ENCODE results near the gene POTEF.
"Not testable (repeated sequence)": the region's sequence is repeated elsewhere in the genome, so short reads cannot be mapped to it uniquely, and the experiment has no call there.

Gene POTEF

DNA sequence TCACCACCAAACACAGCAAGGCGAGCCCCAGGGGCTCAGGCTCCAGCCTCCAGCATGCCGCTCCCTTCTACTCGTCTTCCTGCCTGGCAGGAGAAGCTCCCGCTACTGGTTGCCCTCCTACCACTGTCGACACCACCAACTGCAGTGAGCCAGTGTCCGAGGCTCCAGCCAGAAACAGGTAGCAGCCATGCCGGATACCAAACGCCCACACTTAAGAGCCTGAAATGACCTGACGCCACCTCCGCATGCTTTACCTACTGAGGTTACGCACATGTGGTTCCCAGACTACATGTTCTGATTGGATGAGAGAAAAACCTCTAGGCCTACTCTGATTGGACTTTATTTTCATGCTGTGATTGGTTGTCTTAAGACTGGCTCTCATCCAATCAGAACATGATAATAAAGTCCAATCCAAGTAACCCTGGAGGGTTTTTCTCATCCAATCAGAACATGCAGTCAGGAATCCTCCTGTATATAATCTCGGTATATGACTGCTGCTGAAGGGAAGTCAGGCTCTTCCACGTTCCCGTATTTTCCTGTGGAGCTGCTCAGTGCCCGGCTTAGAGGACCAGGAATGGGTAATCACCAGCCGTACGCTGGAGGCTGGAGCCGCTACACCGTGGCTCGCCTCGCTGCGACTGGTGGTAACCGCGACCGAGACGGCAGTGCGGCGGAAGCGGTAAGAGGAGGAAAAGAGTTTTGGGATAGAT is at the start of gene POTEF:
POTEF (minus strand) TSS at position 103 of the 710 bp plus-strand sequence. CDS start 8,707 bp downstream, outside the sequence.
- DNase-seq, result not testable (repeated sequence)

DNA sequence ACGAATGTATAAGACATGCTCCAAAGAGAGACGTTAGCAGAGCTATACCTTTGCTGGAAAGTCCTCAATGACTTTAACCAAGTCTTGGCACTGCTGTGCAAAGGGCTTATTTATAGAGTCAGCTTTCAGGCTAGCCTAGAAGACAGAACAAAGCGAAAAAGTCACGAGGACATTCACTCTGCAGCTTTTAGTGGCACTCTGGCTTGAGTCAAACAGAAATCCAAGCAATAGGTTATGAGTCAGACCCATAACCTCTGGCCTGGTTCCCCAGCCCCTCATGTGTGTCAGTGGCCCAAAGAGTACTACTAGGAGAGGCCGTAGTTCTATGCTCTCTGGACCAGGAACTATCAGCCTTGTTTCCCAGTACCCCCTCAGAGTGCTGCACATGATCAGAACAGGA is 45.8 kb upstream of the POTEF start:
- DNase-seq, result not testable (repeated sequence)

DNA sequence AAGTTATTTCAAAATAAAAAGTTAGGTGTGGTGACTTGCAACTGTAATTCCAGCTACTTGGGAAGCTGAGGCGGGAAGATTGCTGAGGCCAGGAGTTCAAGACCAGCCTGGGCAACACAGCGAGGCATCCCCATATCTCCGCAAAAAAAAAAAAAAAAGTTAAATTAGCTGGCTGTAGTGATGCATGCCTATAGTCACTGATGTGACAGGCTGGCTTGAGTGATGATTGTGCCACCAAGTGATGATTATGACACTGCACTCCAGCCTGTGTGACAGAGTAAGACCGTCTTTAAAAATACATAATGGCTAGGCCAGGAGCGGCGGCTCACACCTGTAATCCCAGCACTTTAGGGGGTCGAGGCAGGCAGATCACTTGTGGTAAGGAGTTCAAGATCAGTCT is 40.9 kb upstream of the POTEF start:
- no peak for DNase-seq

DNA sequence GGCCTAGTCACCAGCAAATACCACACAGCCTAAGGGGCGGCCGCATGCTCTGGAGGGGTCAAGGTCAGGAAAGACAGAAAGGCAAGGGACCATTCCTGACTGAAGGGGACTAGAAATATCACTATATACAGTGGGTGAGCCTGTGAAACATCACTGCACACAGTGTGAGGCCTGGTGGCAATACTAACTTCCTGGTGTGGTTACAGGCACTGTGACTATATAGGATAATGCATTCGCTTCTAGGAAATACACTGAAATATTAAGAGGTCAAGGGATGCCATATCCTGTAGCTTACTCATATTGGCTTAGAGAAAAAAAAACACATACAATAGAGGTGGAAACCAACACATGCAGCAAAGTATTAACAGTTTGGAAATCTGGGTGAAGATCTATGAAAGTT is 40.1 kb upstream of the POTEF start:
- not testable (repeated sequence) for DNase-seq

DNA sequence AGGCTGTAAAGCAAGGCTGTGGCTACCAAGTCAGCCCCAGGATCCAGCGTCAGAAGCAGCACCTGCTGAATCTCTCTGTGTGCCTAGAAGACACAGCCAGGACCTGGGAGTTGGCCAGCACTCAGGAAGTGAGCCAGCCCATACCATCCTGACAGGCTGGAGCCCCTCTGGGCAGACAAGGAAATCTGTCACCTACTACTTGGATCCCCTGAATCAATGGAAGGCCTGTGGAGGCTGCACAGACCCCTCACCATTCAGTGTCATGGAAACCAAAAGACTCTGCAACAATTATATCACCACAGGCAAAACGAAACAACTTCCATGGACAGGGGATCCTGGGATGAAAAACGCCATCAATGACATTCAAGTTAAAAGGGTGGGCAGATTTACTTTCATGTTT is 37.6 kb upstream of the POTEF start:
- not testable (repeated sequence) for DNase-seq

DNA sequence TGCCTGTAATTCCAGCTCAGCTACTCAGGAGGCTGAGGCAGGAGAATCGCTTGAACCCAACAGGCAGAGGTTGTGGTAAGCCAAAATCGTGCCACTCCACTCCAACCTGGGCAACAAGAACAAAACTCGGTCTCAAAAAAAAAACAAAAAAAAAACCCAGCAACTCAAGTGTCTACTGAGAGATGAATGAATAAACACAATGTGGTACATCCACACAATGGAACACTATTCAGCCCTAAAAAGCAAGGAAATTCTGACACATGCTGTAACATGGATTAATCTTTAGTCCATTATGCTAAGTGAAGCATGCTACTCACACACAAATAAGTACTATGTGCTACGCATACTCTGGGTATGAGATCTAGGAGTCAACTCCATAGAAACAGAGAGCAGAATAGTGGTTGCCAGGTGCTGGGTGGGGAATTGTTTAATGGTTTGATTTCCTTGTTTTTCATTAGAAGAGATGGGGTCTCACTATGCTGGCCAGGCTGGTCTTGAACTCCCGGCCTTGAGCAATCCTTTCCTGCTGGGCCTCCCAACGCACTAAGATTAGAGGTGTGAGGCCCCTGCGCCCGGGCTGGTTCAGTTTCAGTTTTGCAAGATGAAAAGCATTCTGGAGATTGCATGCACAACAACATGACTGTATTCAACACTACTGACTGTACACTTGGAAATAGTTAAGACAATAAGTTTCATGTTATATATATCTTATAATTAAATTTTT is 36.4 kb upstream of the POTEF start:
- DNase-seq, result no peak

DNA sequence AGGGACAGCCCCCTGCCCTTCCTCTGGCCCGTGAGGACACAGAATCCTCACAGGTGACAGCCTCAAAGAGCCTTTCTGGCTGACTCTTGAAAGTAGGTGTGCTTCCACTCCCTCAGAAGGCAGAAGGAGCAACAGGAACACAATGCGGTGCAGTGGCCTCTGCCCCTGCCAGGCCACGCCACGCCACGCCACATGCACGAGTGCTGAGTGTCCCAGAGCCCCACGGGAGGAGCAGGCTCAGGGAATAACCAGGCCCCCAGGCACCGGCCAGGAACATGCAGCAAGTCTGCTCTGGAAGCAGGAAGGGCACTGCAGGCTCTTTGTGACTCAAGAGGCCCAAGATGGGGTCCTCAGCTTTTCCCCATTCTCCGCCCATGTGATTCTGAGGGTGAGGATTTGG is 33.9 kb upstream of the POTEF start:
- DNase-seq, result no peak

DNA sequence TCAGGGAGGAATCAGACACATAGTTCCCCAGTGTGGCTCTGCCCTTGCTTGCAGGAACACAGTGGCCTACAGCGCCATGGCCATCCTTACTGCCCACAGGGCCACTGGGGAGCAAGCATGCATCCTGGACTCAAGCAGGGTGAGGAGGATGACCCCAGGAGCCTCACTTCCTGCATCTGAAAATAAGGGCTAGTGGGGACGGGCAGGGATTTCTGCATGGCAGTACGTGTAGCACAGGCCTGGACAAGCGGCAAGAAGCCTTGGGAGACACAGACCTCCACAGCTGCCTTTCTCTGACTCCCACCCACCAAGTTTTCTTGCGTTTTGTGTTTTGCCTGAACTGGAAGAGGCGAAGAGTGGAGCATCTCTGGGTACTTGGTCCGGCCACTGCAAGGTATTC is 33.5 kb upstream of the POTEF start:
- not testable (repeated sequence) for DNase-seq

DNA sequence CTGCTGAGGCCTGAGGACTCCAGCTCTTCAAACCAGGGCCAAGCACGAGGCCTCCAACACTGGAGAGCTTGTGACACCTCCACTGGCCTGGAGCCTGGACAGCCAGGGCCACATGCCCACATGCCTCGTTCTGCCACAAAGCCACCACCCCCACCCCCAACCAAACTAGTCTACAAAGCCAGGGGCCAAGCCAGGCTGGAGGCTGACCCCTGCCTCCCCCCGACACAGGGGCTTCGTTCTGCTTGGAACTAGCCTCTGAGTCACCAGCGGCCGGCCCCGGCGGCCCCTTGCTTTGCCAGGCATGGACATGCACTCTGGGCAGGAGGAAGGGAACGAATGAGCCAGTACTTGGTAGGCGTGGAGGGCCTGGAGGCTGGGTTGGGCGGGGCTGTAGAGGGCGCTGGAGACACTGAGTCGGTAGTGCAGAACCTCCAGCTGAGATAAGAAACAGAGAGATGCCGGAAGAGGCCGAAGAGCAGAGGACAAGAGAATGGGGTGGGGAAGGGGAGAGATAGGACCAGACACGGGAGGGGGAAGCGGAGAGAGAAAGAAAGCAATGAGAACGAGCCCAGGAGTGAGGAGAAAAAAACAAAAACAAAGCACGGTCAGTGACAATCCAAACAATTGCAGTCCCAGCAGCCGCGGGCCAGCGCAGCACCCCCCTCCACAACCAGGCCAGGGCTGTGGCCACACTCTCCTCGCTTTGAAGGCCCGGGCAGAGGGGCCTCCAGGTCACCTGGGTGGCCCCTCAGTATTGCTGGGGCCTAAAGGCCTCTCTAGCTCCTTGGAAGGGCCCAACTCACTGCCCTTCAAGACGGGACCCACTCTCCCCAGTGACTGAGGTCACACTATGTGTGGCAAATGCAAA is 32.0 kb upstream of the POTEF start:
- not testable (repeated sequence) for DNase-seq

DNA sequence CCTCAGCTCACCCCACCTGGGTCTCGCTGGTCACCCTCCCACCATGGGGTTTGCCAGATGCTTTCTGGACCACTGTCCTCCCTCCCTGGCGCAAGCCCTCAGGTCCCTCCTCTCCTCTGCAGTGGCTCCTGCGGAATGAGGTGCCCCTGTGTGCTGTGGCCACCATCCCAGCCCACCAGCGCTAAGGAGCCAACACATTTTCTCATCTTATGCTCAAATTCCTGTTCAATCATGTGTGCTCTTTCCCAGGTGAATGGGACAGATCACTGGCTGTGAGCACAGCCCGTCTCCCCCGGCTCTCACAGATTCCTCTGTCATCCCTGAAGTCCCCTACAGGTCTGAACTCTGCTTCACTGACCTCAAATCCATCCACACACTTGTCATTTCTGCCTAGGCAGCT is 31.1 kb upstream of the POTEF start:
- no peak for DNase-seq

DNA sequence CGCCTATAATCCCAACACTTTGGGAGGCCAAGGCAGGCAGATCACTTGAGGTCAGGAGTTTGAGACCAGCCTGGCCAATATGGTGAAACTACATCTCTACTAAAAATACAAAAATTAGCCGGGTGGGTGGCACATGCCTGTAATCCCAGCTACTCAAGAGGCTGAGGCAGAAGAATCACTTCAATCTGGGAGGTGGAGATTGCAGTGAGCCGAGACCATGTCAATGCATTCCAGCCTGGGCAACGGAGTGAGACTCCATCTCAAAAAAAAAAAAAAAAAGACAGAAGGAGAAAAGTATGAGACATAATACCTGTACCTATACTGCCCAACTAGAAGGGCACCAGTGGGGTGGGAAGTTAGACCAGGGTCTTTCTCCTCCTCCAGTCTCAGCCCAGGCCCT is 30.4 kb upstream of the POTEF start:
- DNase-seq, result not testable (repeated sequence)

DNA sequence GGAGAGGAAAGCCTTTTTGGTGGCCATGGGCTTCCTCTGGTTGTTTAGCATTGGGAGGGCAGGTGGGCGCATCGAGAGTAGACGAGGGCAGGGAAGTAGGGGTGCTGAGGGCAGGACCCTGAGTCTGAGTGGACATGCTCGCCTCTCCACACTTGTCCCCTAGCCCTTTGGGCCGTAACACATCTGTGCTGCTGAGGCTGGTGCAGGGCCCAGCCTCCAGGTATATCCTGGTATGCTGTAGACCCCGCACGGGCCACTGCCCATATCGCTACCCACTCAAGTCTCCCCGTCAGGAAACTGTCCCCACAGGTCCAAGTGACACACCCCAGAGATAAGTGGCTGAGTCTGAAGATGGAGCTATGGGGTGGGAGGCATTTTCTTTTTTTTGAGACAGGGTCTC is 29.6 kb upstream of the POTEF start:
- DNase-seq, result no peak

DNA sequence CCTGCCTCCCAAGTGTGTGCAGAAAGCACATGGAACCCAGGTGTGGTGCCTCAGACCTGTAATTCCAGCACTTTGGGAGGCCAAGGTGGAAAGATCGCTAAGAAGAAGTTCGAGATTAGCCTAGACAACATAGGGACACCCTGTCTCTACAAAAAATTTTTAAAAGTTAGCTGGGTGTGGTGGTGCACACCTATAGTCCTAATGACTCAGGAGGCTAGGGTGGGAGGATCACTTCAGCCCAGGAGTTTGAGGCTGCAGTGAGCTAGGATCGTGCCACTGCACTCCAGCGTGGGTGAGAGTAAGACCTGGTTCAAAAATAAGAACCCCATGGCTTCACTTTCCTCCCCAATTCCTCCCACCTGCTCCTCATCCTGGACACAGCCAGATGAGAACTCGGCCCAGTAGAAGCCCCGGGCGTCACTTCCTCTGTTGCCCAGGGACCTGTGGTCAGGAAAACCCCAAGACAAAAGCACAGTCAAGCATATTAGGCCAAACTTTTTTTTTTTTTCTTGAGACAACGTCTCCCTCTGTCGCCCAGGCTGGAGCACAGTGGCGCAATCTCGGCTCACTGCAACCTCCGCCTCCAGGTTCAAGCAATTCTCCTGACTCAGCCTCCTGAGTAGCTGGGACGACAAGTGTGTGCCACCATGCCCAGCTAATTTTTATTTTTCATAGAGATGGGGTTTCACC is 28.9 kb upstream of the POTEF start:
- DNase-seq, result not testable (repeated sequence)

DNA sequence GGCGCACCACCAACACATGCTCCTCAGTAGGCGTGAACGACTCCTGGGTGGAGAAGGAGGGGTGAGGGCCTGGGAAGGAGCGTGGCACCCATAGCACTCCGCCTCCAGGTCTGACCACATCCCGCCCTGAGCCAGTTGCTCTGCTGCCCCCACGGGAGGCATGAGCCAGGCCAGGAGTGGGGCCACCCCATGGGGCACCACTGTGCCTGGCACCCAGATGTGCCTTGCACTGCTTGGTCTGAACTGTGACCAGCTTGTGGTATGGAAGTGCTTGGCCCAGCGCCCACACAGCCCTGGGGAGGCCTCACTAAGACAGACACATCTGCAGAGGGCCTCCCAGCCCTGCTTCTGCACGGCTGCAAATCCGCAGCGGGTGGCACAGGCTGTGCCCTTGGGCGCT is 28.3 kb upstream of the POTEF start:
- not testable (repeated sequence) for DNase-seq

DNA sequence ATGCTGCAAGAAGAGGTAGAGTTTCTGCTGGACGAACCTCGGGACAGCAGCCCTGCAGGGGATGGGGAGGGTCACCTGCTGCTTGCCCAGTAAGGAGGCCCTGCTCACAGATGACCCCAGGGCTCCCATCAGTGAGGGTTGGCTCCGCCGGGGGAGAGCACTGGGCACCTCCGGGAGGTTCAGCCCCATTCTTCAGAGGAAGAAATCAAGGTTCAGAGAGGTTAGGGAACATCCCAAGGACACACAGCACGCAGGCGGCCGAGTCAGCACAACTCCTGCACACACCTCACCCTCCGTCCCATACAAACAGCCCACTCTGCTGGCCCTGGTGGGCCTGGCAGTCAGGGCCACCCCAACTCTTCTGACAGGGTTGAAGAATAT is 27.6 kb upstream of the POTEF start:
- no peak for DNase-seq

DNA sequence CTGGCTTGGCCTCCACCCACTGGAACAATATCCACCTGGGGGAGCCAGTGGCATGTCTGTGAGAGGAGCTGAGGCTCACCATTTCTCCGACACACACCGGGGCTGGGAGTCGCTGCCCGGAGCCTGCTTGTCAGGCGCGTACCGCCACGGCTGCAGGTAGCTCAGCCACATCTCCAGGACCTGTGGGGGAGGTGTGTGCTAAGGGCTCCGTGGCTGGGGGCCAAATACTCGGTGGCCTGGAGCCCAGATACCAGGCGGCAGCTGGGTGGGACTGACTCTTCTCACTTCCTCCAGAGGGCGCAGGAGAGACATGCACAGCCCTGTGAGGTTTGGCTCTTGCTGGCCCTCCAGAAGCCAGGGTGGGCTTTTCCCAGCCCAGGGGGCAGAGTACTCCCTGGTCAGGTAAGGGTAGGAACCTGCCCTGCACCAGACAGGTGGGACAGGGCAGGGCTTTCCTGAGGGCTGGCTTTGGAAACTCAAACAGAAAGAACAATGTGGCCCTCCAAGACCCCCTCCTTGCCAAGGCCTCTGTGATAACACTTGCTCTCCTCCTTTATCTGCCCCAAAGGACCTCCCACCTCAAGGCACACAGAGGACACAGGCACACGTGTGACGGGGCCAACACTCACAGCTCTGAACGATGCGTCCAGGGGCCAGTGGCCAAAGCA is 27.1 kb upstream of the POTEF start:
- not testable (repeated sequence) for DNase-seq

DNA sequence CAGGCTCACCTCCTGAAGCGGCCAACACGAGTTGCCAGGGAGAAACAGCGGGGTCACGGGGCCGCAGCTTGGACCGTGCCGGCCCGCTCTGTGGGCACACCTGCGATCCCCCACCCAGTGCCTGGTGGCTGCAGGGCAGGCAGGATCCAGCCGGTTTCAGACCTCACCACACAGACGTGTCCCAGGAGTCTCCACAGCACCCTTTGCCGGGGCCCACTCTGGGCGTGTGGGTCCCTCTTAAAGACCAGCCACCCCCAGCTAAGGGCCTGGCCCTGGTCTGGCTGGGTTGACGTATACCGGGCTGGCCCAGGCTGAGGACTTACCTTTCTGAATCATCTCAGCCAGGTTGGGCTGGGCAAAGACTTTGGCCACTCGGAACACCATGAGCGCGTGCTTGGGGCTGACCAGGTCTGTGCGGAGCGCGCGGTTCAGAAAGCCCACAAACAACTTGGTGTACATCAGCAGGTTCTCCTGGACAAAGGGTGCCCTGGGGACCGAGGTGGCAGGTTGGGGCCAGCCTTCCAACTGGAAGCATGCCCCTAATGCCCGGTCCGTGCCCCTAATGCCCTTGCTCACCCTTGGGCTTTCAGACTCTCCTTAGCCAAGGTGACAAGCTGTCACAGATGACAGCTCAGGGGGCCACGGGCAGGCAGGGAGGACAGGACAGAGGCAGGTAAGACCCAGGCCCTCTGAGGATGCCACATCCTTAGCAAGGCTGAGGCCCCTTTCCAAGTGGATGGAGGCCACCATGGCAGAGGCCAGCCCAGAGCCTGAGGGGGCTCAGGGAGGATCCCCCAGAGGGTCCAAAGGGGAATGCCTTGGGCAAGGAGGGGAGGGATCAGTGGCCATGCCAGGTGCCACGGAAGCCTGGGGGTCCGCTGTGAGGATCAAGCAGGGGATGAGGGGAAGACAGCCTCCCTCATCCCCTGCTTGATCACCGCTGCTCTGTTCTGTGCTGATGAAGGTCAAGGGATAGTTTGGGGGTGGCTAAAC is 26.0 kb upstream of the POTEF start:
- no peak for DNase-seq

DNA sequence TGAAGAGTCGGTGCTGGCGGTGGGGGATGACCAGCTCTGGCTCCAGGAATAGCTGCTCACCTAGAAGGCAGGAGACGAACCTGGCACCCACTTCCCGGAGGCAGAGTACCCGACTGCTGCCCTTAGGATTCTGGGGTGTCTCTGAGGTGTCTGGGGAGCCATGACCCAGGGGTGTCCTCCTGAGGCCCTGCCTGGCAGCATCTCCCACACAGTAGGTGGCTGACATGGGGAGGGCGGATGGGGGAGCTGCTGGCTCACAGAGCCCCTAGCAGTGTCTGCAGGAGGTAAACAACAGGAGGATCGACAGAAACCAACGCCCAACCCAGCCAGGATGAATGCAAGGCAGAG is 25.4 kb upstream of the POTEF start:
- not testable (repeated sequence) for DNase-seq

DNA sequence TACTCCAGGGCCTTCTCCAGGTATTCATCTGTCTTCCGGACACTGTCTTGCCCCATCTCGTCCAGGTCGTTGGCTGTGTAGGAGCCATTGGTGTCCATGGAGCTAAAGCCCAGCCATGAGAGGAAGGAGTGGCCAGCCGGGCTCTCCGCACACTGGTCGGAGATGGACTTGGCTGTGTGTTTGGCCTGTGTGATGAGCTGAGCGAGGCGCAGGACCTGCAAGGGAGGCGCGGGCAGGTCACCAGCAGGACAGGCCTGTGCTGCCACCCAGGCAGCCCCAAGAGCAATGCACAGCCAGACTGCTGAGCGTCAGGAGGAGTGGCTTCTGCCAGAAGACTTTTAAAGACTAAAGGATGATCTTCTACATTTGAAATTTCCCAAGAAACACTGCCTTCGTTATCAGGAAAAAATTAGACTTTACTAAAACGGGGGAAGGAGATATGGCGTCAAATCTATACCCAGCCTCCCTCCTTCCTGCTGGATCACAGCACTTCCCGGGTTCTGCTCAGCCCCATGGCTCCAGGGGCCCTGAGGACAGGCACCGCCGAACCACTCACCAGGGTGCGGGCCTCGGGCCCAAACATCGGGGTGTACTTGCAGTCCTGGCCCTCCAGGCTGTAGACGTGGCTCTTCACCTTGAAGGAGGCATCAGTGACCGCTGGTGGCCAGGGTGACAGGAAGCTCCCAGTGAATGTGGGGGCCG is 24.9 kb upstream of the POTEF start:
- not testable (repeated sequence) for DNase-seq

DNA sequence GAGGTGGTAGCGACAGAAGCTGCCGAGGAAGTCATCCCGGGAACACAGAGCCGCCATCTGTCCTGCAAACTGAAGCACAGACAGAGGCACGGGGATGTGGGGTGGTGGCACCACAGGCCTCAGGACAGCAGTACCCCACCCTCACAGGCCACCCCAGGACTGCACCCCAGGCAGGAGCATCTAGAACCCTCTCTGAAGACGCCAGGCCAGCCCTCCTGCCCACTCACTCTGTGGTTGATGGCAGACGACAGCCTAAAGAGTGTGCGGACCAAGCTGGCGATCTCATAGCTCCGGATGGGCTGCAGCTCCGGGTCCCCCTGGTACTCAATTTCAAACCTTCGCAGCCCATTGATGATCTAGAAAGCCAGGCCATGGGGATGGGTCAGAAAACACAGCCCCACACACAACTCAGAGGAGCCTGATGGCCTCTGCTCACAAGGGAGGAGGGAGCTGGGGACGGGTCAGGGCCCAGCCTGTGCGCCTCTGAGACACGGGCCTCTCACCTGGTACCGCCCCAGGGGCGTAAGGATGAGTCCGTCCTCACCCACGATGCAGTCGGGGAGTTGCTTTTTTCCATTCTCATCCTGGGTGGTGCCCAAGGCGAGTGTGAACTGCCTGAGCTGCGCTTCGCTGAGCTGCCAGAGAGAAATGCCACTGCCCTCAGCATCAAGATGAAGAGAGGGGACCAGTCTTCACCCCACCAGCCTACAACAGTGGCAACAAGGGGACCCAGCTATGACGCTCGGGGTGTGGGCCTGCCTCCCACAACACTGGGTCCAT is 24.0 kb upstream of the POTEF start:
- DNase-seq, result no peak

All from activated CD4-positive, alpha-beta T cell treated with anti-CD3 and anti-CD28 coated beads, Interleukin-2, amount 50 U/mL, for 1 hour (primary cell).